Trophoblast cell (in vitro differentiated cells and primary cell): ENCODE measurements around the gene ARHGEF37.

Source experiments
- DNase-seq, 2 donors: peaks; one replicate each; pipeline ENCODE4 v3.0.0-alpha.2; 2016
- H2AFZ ChIP-seq: 2 replicates; pipeline ENCODE4 v1.6.1; 2013; ENCODE audit warnings: low read length, moderate library complexity, mild to moderate bottlenecking; ENCODE audit not compliant: insufficient read depth, poor library complexity
- H2AK5ac ChIP-seq: 2 replicates; pipeline ENCODE4 v1.6.1; 2013; ENCODE audit warnings: mild to moderate bottlenecking, low read length
- H2BK120ac ChIP-seq: 2 replicates; pipeline ENCODE4 v1.6.1; 2013; ENCODE audit warnings: low read length, mild to moderate bottlenecking, moderate library complexity; ENCODE audit not compliant: insufficient read depth, poor library complexity
- H2BK12ac ChIP-seq: 2 replicates; pipeline ENCODE4 v1.6.1; 2013; ENCODE audit warnings: mild to moderate bottlenecking, low read length, moderate library complexity
- H2BK5ac ChIP-seq: 2 replicates; pipeline ENCODE4 v1.6.1; 2013; ENCODE audit warnings: low read length, low read depth, moderate library complexity, mild to moderate bottlenecking; ENCODE audit not compliant: poor library complexity
- H3K14ac ChIP-seq: 2 replicates; pipeline ENCODE4 v1.6.1; 2013; ENCODE audit warnings: mild to moderate bottlenecking, low read length
- H3K18ac ChIP-seq: 2 replicates; pipeline ENCODE4 v1.6.1; 2013; ENCODE audit warnings: mild to moderate bottlenecking, low read length
- H3K23ac ChIP-seq: 2 replicates; pipeline ENCODE4 v1.6.1; 2013; ENCODE audit warnings: low read length
- H3K27ac ChIP-seq: 2 replicates; pipeline ENCODE4 v1.5.1; 2013; ENCODE audit warnings: low read depth, mild to moderate bottlenecking, inconsistent platforms, low read length, moderate library complexity
- H3K27me3 ChIP-seq: 2 replicates; pipeline ENCODE4 v1.6.1; 2013; ENCODE audit warnings: inconsistent platforms, mild to moderate bottlenecking, low read length, moderate library complexity; ENCODE audit not compliant: insufficient read depth
- H3K36me3 ChIP-seq, 2 experiments: 1 replicate in 1 of 2; 2 replicates in 1 of 2; pipeline ENCODE4 v1.6.1; 2013; ENCODE audit warnings: low read length in 2 of 2, mild to moderate bottlenecking in 2 of 2, moderate library complexity in 1 of 2; ENCODE audit not compliant: insufficient read depth in 2 of 2, control insufficient read depth in 1 of 2
- H3K4ac ChIP-seq: 2 replicates; pipeline ENCODE4 v1.6.1; 2013; ENCODE audit warnings: low read depth, mild to moderate bottlenecking, low read length, moderate library complexity
- H3K4me1 ChIP-seq, 2 experiments: 1 replicate in 1 of 2; 2 replicates in 1 of 2; pipeline ENCODE4 v1.6.1; 2013; ENCODE audit warnings: low read length in 2 of 2, mild to moderate bottlenecking in 2 of 2, moderate library complexity in 1 of 2; ENCODE audit not compliant: insufficient read depth in 2 of 2, control insufficient read depth in 1 of 2
- H3K4me2 ChIP-seq: 2 replicates; pipeline ENCODE4 v1.6.1; 2013; ENCODE audit warnings: inconsistent platforms, mild to moderate bottlenecking, low read length, moderate library complexity
- H3K4me3 ChIP-seq: 2 replicates; pipeline ENCODE4 v1.5.1; 2013; ENCODE audit warnings: mild to moderate bottlenecking, low read depth, low read length, inconsistent platforms
- H3K79me1 ChIP-seq: one replicate; pipeline ENCODE4 v1.6.1; 2013; ENCODE audit warnings: low read length
- H3K79me2 ChIP-seq: 2 replicates; pipeline ENCODE4 v1.6.1; 2013; ENCODE audit warnings: low read length, mild to moderate bottlenecking; ENCODE audit not compliant: control insufficient read depth, insufficient read depth, poor library complexity
- H3K9ac ChIP-seq: 2 replicates; pipeline ENCODE4 v1.6.1; 2013; ENCODE audit warnings: mild to moderate bottlenecking, low read length
- H3K9me3 ChIP-seq: 2 replicates; pipeline ENCODE4 v1.6.1; 2013; ENCODE audit warnings: low read depth, mild to moderate bottlenecking, control low read depth, inconsistent platforms, low read length; ENCODE audit not compliant: insufficient read depth
- H4K12ac ChIP-seq: 2 replicates; pipeline ENCODE4 v1.6.1; 2013; ENCODE audit warnings: low read depth, mild to moderate bottlenecking, low read length, moderate library complexity
- H4K8ac ChIP-seq: 2 replicates; pipeline ENCODE4 v1.6.1; 2013; ENCODE audit warnings: low read depth, mild to moderate bottlenecking, low read length, moderate library complexity
- H4K91ac ChIP-seq: one replicate; pipeline ENCODE4 v1.6.1; 2013; ENCODE audit warnings: low read depth, mild to moderate bottlenecking, low read length, moderate library complexity
- WGBS: extraction: QIAGEN DNeasy Blood & Tissue Kit; methylation state at CpG from one replicate; pipeline ENCODE4 v1.1.7; 2013; ENCODE audit warnings: missing lambda C conversion rate; ENCODE audit not compliant: insufficient read length, insufficient coverage; ENCODE audit errors: extremely low coverage; 5-methylcytosine and 5-hydroxymethylcytosine counted together

Gene ARHGEF37

DNA sequence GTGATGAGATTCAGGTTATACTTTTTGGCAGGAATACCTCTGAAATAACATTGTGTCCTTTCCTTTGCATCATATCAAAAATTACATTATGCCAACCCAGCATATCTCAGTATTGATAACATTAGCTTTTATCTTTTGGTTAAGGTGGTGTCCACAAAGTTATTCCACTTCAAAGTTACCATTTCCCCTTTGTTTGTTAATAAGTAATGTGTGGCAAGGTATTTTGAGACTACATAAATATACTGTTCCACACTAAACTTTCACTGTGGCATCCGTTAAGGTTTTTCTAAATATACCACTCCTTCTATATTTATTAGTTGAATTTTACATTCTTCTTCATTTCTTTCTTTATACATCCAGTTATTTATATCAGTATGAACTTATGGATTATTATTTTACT, 14.1 kb upstream of the ARHGEF37 start:
- H2BK5ac ChIP-seq, result no peak overlapping the region
- no peak overlapping the region for H3K4me2 ChIP-seq
- H3K4me3 ChIP-seq, result no peak overlapping the region
- no CpG with 5 or more reads among the region's 1 CpG for WGBS
- H2AFZ ChIP-seq, result no peak overlapping the region
- peaks cover 9% of the 10 kb centered on the region for H3K79me1 ChIP-seq
- H2AK5ac ChIP-seq, result no peak overlapping the region
- no peak overlapping the region for H3K14ac ChIP-seq
- H3K27ac ChIP-seq, result no peak overlapping the region
- H4K12ac ChIP-seq, result no peak overlapping the region
- no peaks in the 10 kb centered on the region for H3K27me3 ChIP-seq
- H3K36me3 ChIP-seq, result no peaks in the 10 kb centered on the region
- peaks cover 5% of the 10 kb centered on the region in 2 experiments for H3K4me1 ChIP-seq
- H2BK120ac ChIP-seq, result no peak overlapping the region
- H3K9ac ChIP-seq, result no peak overlapping the region
- no peak overlapping the region for H3K4ac ChIP-seq
- no peak overlapping the region for H4K91ac ChIP-seq
- H3K23ac ChIP-seq, result no peak overlapping the region
- DNase-seq, result no peak
- no peaks in the 10 kb centered on the region for H3K9me3 ChIP-seq
- no peak overlapping the region for H3K18ac ChIP-seq
- H3K79me2 ChIP-seq, result no peaks in the 10 kb centered on the region
- no peak overlapping the region for H4K8ac ChIP-seq
- H2BK12ac ChIP-seq, result no peak overlapping the region

- no peak overlapping the region for H3K14ac ChIP-seq
- H2AFZ ChIP-seq, result no peak overlapping the region
- H3K23ac ChIP-seq, result no peak overlapping the region
- no peak overlapping the region for H3K27ac ChIP-seq
- H3K4me1 ChIP-seq, result no peaks in the 10 kb centered on the region
- no peaks in the 10 kb centered on the region for H3K79me1 ChIP-seq
- no peak overlapping the region for H3K18ac ChIP-seq
- H2BK5ac ChIP-seq, result no peak overlapping the region
- no peaks in the 10 kb centered on the region for H3K9me3 ChIP-seq
- H3K79me2 ChIP-seq, result no peaks in the 10 kb centered on the region
- H3K9ac ChIP-seq, result no peak overlapping the region
- H3K36me3 ChIP-seq, result no peaks in the 10 kb centered on the region
- no peak overlapping the region for H3K4me2 ChIP-seq
- H2BK120ac ChIP-seq, result no peak overlapping the region
- H3K27me3 ChIP-seq, result no peaks in the 10 kb centered on the region
- no peak overlapping the region for H2AK5ac ChIP-seq
- H4K91ac ChIP-seq, result no peak overlapping the region
- H3K4ac ChIP-seq, result no peak overlapping the region
- no peak overlapping the region for H4K8ac ChIP-seq
- H3K4me3 ChIP-seq, result no peak overlapping the region
- DNase-seq, result no peak
- no peak overlapping the region for H2BK12ac ChIP-seq
- H4K12ac ChIP-seq, result no peak overlapping the region
These were observed 9.1 kb upstream of the ARHGEF37 start for GRCh38 chr5:149572170-149572569.

DNA sequence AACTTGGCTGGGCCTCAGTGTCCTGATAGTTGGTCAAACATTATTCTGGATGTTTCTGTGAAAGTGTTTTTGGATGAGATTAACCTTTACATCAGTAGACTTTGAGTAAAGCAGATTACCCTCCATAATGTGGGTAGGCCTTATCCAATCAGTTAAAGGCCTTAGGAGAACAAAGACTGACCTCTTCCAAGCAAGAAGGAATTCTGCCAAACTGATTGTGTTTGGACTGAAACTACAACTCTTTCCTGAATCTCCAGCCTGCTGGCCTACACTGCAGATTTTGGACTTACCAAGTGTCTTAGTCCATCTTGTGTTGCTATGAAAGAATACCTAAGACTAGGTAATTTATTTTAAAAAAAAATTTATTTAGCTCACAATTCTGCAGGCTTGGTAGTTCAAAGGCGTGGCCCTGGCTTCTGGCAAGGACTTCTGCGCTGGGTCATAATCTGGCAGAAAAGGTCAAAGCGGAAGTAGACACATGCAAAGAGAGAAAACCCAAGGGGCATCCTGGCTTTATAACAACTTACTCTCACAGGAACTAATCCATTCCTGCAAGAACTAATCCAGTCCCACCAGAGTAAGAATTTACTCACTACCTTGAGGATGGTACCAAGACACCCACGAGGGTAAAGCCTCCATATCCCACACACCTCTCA, 8.6 kb upstream of the ARHGEF37 start:
- no CpG with 5 or more reads among the region's 4 CpGs for WGBS
- no peaks in the 10 kb centered on the region for H3K79me2 ChIP-seq

GRCh38 chr5:149575131-149575530, 6.2 kb upstream of the ARHGEF37 start:
- no peak for DNase-seq
- Histone ChIP-seq H3K36me3 (no peaks in the 10 kb centered on the region), H2AK5ac (no peak overlapping the region), H3K18ac (no peak overlapping the region), H3K27ac (no peak overlapping the region), H3K9me3 (no peaks in the 10 kb centered on the region), H4K12ac (no peak overlapping the region), H3K14ac (no peak overlapping the region), H3K4me3 (no peak overlapping the region), H3K4ac (no peak overlapping the region), H3K27me3 (no peaks in the 10 kb centered on the region), H3K79me1 (no peaks in the 10 kb centered on the region), H3K4me1 (no peaks in the 10 kb centered on the region), H4K8ac (no peak overlapping the region), H3K79me2 (no peaks in the 10 kb centered on the region), H3K23ac (no peak overlapping the region), H3K4me2 (no peak overlapping the region), H2BK5ac (no peak overlapping the region), H3K9ac (no peak overlapping the region), H2BK12ac (no peak overlapping the region), H4K91ac (no peak overlapping the region), H2BK120ac (no peak overlapping the region), H2AFZ (no peak overlapping the region)
- no CpG with 5 or more reads among the region's 3 CpGs for WGBS

More for the DNA sequence above, 8.6 kb upstream of the ARHGEF37 start:
- Histone ChIP-seq H3K4me3 (no peak overlapping the region), H4K91ac (no peak overlapping the region), H2AFZ (no peak overlapping the region), H3K9me3 (no peaks in the 10 kb centered on the region), H3K23ac (no peak overlapping the region), H3K4ac (no peak overlapping the region), H2BK120ac (no peak overlapping the region), H3K18ac (no peak overlapping the region), H3K27ac (no peak overlapping the region), H2BK12ac (no peak overlapping the region), H3K4me2 (no peak overlapping the region), H3K4me1 (no peaks in the 10 kb centered on the region), H2BK5ac (no peak overlapping the region), H3K27me3 (no peaks in the 10 kb centered on the region), H4K8ac (no peak overlapping the region), H3K79me1 (no peaks in the 10 kb centered on the region), H2AK5ac (no peak overlapping the region), H3K9ac (no peak overlapping the region), H3K36me3 (no peaks in the 10 kb centered on the region), H4K12ac (no peak overlapping the region), H3K14ac (no peak overlapping the region)
- DNase-seq, result no peak
